Lower lobe of right lung (tissue), 2 donors: ENCODE results near the gene FAM149A. TPM values are rescaled to one million over a fixed set of nuclear protein-coding genes. Genes with fewer than 3 reads are reported as not detected.
A peak's percentile ranks its signal among the peaks of the same experiment; 100 is the strongest.

ENCODE experiments used
- ATAC-seq, 2 donors: fragments of 200-7000 bp; cut with Tn5 transposase; one replicate each; pipeline ENCODE4 v1.9.1; 2020 to 2022; ENCODE audit warnings: mild to moderate bottlenecking in 2 of 2, moderate library complexity in 2 of 2
- DNase-seq: peaks from one replicate; pipeline ENCODE4 v3.0.0-alpha.2; 2020
- H3K27ac ChIP-seq: fragments of 200-600 bp; one replicate; pipeline ENCODE4 v1.8.0; 2022
- H3K27me3 ChIP-seq: fragments of 200-600 bp; one replicate; pipeline ENCODE4 v1.8.0; 2022; ENCODE audit warnings: low read depth
- H3K36me3 ChIP-seq: fragments of 200-600 bp; one replicate; pipeline ENCODE4 v1.8.0; 2022; ENCODE audit warnings: mild to moderate bottlenecking
- H3K4me1 ChIP-seq: fragments of 200-600 bp; one replicate; pipeline ENCODE4 v1.8.0; 2022
- H3K4me3 ChIP-seq: fragments of 200-600 bp; one replicate; pipeline ENCODE4 v1.8.0; 2022; ENCODE audit warnings: mild to moderate bottlenecking
- H3K9me3 ChIP-seq: fragments of 200-600 bp; one replicate; pipeline ENCODE4 v1.8.0; 2022
- CTCF ChIP-seq: fragments of 200-600 bp; IDR thresholded peaks from one replicate; pipeline ENCODE4 v1.8.0; 2022; ENCODE audit warnings: antibody characterized with exemption, mild to moderate bottlenecking
- intact Hi-C: fragments of 100-400 bp; cut with DNase I; formaldehyde crosslinking; loops from one replicate; pipeline ENCODE4 v1.11.0; 2022
- total RNA-seq: library from RNA; stranded (reverse); fragmentation: NEBNext Ultra II Directional; extraction: Animal tissue kit (Norgen Biotek cat#: 25700); gene quantifications from one replicate; pipeline ENCODE4 v1.2.1, GENCODE V29; 2021
- donor health status: DM: no; HTN: yes; CAD: no; lungs with severe emphysema.

Gene FAM149A
- total RNA-seq, 1 donor from 2014 or later = 13.3 TPM

GRCh38 chr4:186095406-186095805 is 9.1 kb upstream of the FAM149A start:
- ATAC-seq = peak in 1 of 2 donors; percentile 33
- no peak overlapping the region for H3K27ac ChIP-seq
- DNase-seq = no peak
- TF ChIP-seq CTCF = no peak
- intact Hi-C loops = no loop called here
- no peaks in the 10 kb centered on the region for H3K4me1 ChIP-seq
- no peaks in the 10 kb centered on the region for H3K9me3 ChIP-seq
- no peaks in the 10 kb centered on the region for H3K27me3 ChIP-seq
- no peak overlapping the region for H3K4me3 ChIP-seq
- H3K36me3 ChIP-seq = no peaks in the 10 kb centered on the region

GRCh38 chr4:186096681-186097165 is 7.8 kb upstream of the FAM149A start:
- no peaks in the 10 kb centered on the region for H3K36me3 ChIP-seq
- no peaks in the 10 kb centered on the region for H3K9me3 ChIP-seq
- no peak overlapping the region for H3K27ac ChIP-seq
- ATAC-seq (peak in 1 of 2 donors; percentile 11), DNase-seq (no peak)
- H3K27me3 ChIP-seq = no peaks in the 10 kb centered on the region
- TF ChIP-seq CTCF = no peak
- no peak overlapping the region for H3K4me3 ChIP-seq
- no peaks in the 10 kb centered on the region for H3K4me1 ChIP-seq
- intact Hi-C loops = no loop called here

- intact Hi-C loops = no loop called here
- H3K4me1 ChIP-seq = no peaks in the 10 kb centered on the region
- DNase-seq (no peak), ATAC-seq (no peak)
- H3K27ac ChIP-seq = no peak overlapping the region
- TF ChIP-seq CTCF = no peak
- no peaks in the 10 kb centered on the region for H3K27me3 ChIP-seq
- H3K9me3 ChIP-seq = no peaks in the 10 kb centered on the region
- no peak overlapping the region for H3K4me3 ChIP-seq
- H3K36me3 ChIP-seq = no peaks in the 10 kb centered on the region
Measured at GRCh38 chr4:186097386-186097785, 7.1 kb upstream of the FAM149A start.

- DNase-seq (no peak), ATAC-seq (no peak)
- Histone ChIP-seq H3K27ac (no peak overlapping the region), H3K27me3 (peaks cover 16% of the 10 kb centered on the region), H3K9me3 (no peaks in the 10 kb centered on the region), H3K36me3 (no peaks in the 10 kb centered on the region), H3K4me1 (peaks cover 11% of the 10 kb centered on the region), H3K4me3 (no peak overlapping the region)
- intact Hi-C loops = no loop called here
- no peak for TF ChIP-seq CTCF
Measured at GRCh38 chr4:186102931-186103330, 1.6 kb upstream of the FAM149A start.

GRCh38 chr4:186104890-186105646 is 564 bp downstream of the FAM149A start:
- H3K4me1 ChIP-seq = peaks cover 11% of the 10 kb centered on the region
- peak overlapping the region; percentile 62 for H3K4me3 ChIP-seq
- H3K36me3 ChIP-seq = no peaks in the 10 kb centered on the region
- no peak for TF ChIP-seq CTCF
- H3K27me3 ChIP-seq = peaks cover 16% of the 10 kb centered on the region
- intact Hi-C loops = no loop called here
- H3K9me3 ChIP-seq = no peaks in the 10 kb centered on the region
- DNase-seq = peak; percentile 56
- H3K27ac ChIP-seq = peak overlapping the region; percentile 73
- ATAC-seq = peak; percentile 74 to 77
